ENCODE measurements around the gene PTPRS. TPM values are rescaled to one million over a fixed set of nuclear protein-coding genes. Genes with fewer than 3 reads are reported as not detected.

PTPRS gene
- total and polyA plus RNA-seq, 2 of the 8 experiments (the other 6 are each of a cell fraction or from before 2014, with no cell fraction given) = 96.8 to 223 TPM

DNA sequence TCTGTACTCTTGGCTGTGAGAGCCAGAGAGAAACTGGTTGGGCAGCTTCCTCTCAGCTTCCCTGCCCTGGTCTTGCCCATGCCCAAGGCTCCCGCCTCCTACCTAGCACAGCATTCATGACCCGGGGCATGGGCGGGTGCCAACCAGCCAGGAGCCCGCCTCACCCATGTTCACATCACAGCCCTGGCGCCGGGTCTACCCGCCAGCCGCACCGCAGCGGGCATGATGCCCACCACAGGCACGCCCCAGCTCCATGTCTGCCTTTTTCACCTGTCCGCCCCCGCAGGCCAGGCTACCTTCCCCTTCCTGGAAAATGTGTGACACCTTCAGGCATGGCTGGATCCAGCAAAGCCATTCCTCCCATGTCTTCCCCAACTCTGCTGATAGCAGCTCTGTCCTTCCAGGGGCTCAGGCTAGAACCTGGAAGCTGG is 42.1 kb downstream of the PTPRS start:
- FAIRE-seq (no peak), DNase-seq (ENCODE audit: low read depth in 1 of 2, low spot score in 2 of 2) (no peak)
- Histone ChIP-seq H3K4ac (replicated peaks; ENCODE audit: insufficient read length, low read depth, low read length) (no peak overlapping the region), H3K23ac (ENCODE audit: insufficient read length) (no peak overlapping the region), H3K9me3 (ENCODE audit: insufficient read depth in 2 of 2, low read depth in 1 of 2, low read length in 1 of 2) (no peaks in the 10 kb centered on the region), H2BK15ac (ENCODE audit: low read length) (no peak overlapping the region), H2BK12ac (ENCODE audit: low read depth, low read length) (no peak overlapping the region), H2BK20ac (ENCODE audit: low read length) (no peak overlapping the region), H3K18ac (ENCODE audit: extremely low read depth, low read length) (no peak overlapping the region), H3K4me3 (ENCODE audit: extremely low read depth in 1 of 4, insufficient read depth in 2 of 4, low read depth in 3 of 4, low read length in 4 of 4) (no peak overlapping the region), H3K23me2 (ENCODE audit: low read depth, low read length) (peaks cover 5% of the 10 kb centered on the region; the same call in 1 of the 2 replicates), H2AK5ac (ENCODE audit: low read depth, low read length) (no peak overlapping the region; the same call in 1 of the 2 replicates), H3K56ac (replicated peaks; ENCODE audit: insufficient read length, low read depth, low read length) (no peak overlapping the region), H3K36me3 (ENCODE audit: control insufficient read depth in 2 of 4, insufficient read depth in 4 of 4, low read length in 3 of 4) (no peaks in the 10 kb centered on the region), H3K27ac (ENCODE audit: low read depth, low read length) (no peak overlapping the region), H3K4me2 (ENCODE audit: insufficient read depth in 1 of 2, low read depth in 2 of 2, low read length in 2 of 2) (no peak overlapping the region), H4K20me1 (replicated peaks in 1 of 2; ENCODE audit: control insufficient read depth in 1 of 2, insufficient read depth in 2 of 2, low read length in 2 of 2) (peaks cover 18 to 43% of the 10 kb centered on the region in 2 experiments), H3K14ac (ENCODE audit: insufficient read length) (no peak overlapping the region), H3K79me1 (ENCODE audit: low read depth, low read length) (peaks cover 14% of the 10 kb centered on the region), H2BK120ac (replicated peaks; ENCODE audit: low read depth, low read length) (no peak overlapping the region), H3K79me2 (ENCODE audit: control insufficient read depth in 1 of 2, insufficient read depth in 2 of 2, low read length in 2 of 2) (peaks cover 0 to 54% of the 10 kb centered on the region in 2 experiments; a peak in 1 of 4 replicates), H4K91ac (replicated peaks; ENCODE audit: insufficient read length, low read length) (no peak overlapping the region), H2AFZ (ENCODE audit: low read length) (no peak overlapping the region), H3K27me3 (replicated peaks in 1 of 4; ENCODE audit: control insufficient read depth in 3 of 4, extremely low read depth in 1 of 4, insufficient read depth in 3 of 4, low read length in 3 of 4) (no peaks in the 10 kb centered on the region), H4K8ac (ENCODE audit: extremely low read depth, insufficient read depth, low read length) (no peak overlapping the region), H2BK5ac (ENCODE audit: low read depth, low read length) (no peak overlapping the region), H3K9ac (replicated peaks in 1 of 4; ENCODE audit: extremely low read depth in 1 of 4, low read depth in 3 of 4, low read length in 3 of 4) (no peak overlapping the region), H4K5ac (ENCODE audit: insufficient read length, low read depth, low read length) (no peak overlapping the region), H3K4me1 (replicated peaks in 1 of 4; ENCODE audit: control insufficient read depth in 3 of 4, insufficient read depth in 4 of 4, low read length in 3 of 4) (peaks cover 0 to 13% (median 10%) of the 10 kb centered on the region in 4 experiments; a peak in 6 of 7 replicates)
- 77% methylated on average over 13 of the region's 13 CpGs; no CpG with 5 or more reads in 1 of the 2 experiments for WGBS, 2 experiments (ENCODE audit: extremely low coverage in 1 of 2, insufficient coverage in 1 of 2, insufficient read length in 1 of 2, insufficient replicate concordance in 2 of 2, low coverage in 1 of 2, low lambda C conversion rate in 2 of 2, missing lambda C conversion rate in 1 of 2)
- CTCF ChIA-PET (ENCODE audit: partially characterized antibody) = no interaction called here
- POLR2A ChIA-PET (ENCODE audit: partially characterized antibody) = interaction anchor here (0.9 to 1.0 kb wide), 2 partner anchors 11 to 12 kb away, joined by 3 to 4 read pairs; no protein-coding TSS in a partner anchor
- TF ChIP-seq TAF7 (optimal IDR thresholded peaks at IDR 0.05; ENCODE audit: borderline replicate concordance, low read depth, low read length) (no peak), ASH2L (IDR thresholded peaks at IDR 0.05; ENCODE audit: low read length) (no peak), RFX5 (IDR thresholded peaks at IDR 0.05; ENCODE audit: borderline replicate concordance, low read depth, low read length) (no peak), TCF12 (IDR thresholded peaks at IDR 0.05; ENCODE audit: low read depth, low read length) (no peak), EGR1 (IDR thresholded peaks at IDR 0.05; ENCODE audit: borderline replicate concordance, low read depth, low read length) (no peak), GABPA (IDR thresholded peaks at IDR 0.05; ENCODE audit: borderline replicate concordance, insufficient read depth, low read length) (no peak)

All from H1 (cell line).